K562 (cell line): ENCODE measurements around the gene FAM181B. TPM values are rescaled to one million over a fixed set of nuclear protein-coding genes. Genes with fewer than 3 reads are reported as not detected.

Source experiments
- ATAC-seq: fragments of 200-7000 bp; cut with Tn5 transposase; 3 replicates; pipeline ENCODE4 v1.9.1; 2020; ENCODE audit warnings: moderate library complexity
- BruUV-seq: library from RNA; stranded (reverse); fragments of 400-500 nt; replicated peaks from 2 replicates; lab custom pipeline; 2021; lab: Mats Ljungman, UMichigan
- CTCF ChIA-PET: fragments of 300-600 bp; formaldehyde crosslinking; extraction: SDS; loops from one replicate; lab custom pipeline; 2021; ENCODE audit warnings: low intra/inter-chr PET ratio; lab: Yijun Ruan, JAX
- POLR2A ChIA-PET: fragments of 300-600, 350-650 bp; sonication (Branson Sonifier 250); formaldehyde crosslinking; extraction: SDS; loops from one replicate; lab custom pipeline; 2021; ENCODE audit warnings: antibody characterized with exemption, inconsistent platforms; lab: Yijun Ruan, JAX
- DNase-seq, 4 experiments: peaks; one replicate each; pipeline versions ENCODE4 v3.0.0 to v3.0.0-alpha.2; 2011 to 2018; ENCODE audit warnings: low spot score in 3 of 4, mixed read lengths in 3 of 4; ENCODE audit errors: extremely low read depth in 1 of 4
- FAIRE-seq: peaks from 2 replicates; lab custom pipeline; 2011; peaks lifted over from hg19 to GRCh38; lab: Jason Lieb, UNC
- H2AFZ ChIP-seq: 2 replicates; pipeline ENCODE4 v1.6.0; 2011; ENCODE audit warnings: low read depth, low read length, control low read depth, inconsistent platforms
- H3K27ac ChIP-seq: fragments of 200-600 bp; 3 replicates; pipeline ENCODE4 v1.8.0; 2011; ENCODE audit warnings: low read depth, mild to moderate bottlenecking, control low read depth, inconsistent platforms, low read length, moderate library complexity, mixed read lengths; ENCODE audit errors: extremely low read depth
- H3K27me3 ChIP-seq, 2 experiments: fragments of 300-600 bp in 1 of 2; 2 replicates in 1 of 2; 3 replicates in 1 of 2; pipeline versions ENCODE4 v1.6.0 to v1.8.0; 2011; ENCODE audit warnings: inconsistent platforms in 2 of 2, low read length in 2 of 2, mild to moderate bottlenecking in 1 of 2, mixed read lengths in 1 of 2, moderate library complexity in 1 of 2; ENCODE audit not compliant: control insufficient read depth in 2 of 2, insufficient read depth in 2 of 2
- H3K36me3 ChIP-seq: fragments of 300-600 bp; 3 replicates; pipeline ENCODE4 v1.8.0; 2011; ENCODE audit warnings: mild to moderate bottlenecking, low read length, inconsistent platforms; ENCODE audit not compliant: control insufficient read depth, insufficient read depth
- H3K4me1 ChIP-seq, 2 experiments: fragments of 200-600 bp in 1 of 2; replicated peaks in 1 of 2; 2 replicates in 1 of 2; 3 replicates in 1 of 2; pipeline versions ENCODE4 v1.5.1 to v1.8.0; 2011; ENCODE audit warnings: inconsistent platforms in 2 of 2, low read length in 2 of 2, mild to moderate bottlenecking in 1 of 2, mixed read lengths in 1 of 2, moderate library complexity in 1 of 2; ENCODE audit not compliant: control insufficient read depth in 2 of 2, insufficient read depth in 2 of 2
- H3K4me2 ChIP-seq: 2 replicates; pipeline ENCODE4 v1.6.1; 2011; ENCODE audit warnings: low read length, control low read depth, inconsistent platforms, mixed read lengths; ENCODE audit not compliant: insufficient read depth
- H3K4me3 ChIP-seq: fragments of 200-600 bp; sonication (generic), shearing (Covaris generic); 2 replicates; pipeline ENCODE4 v1.5.1; 2016; ENCODE audit warnings: control low read depth, inconsistent platforms
- H3K79me2 ChIP-seq: fragments of 200-600 bp; 3 replicates; pipeline ENCODE4 v1.8.0; 2011; ENCODE audit warnings: low read length, inconsistent platforms; ENCODE audit not compliant: control insufficient read depth, insufficient read depth
- H3K9ac ChIP-seq, 2 experiments: 2 replicates each; pipeline versions ENCODE4 v1.6.0 to v1.6.1; 2011; ENCODE audit warnings: low read depth in 2 of 2, low read length in 2 of 2, control low read depth in 1 of 2, inconsistent platforms in 1 of 2, mild to moderate bottlenecking in 1 of 2, mixed read lengths in 1 of 2; ENCODE audit not compliant: insufficient read depth in 1 of 2
- H3K9me1 ChIP-seq: one replicate; pipeline ENCODE4 v1.6.0; 2011; ENCODE audit warnings: inconsistent platforms, mild to moderate bottlenecking, low read length, moderate library complexity; ENCODE audit not compliant: control insufficient read depth, insufficient read depth
- H3K9me3 ChIP-seq: replicated peaks from 2 replicates; pipeline ENCODE4 v1.5.1; 2011; ENCODE audit warnings: low read depth, low read length, inconsistent platforms; ENCODE audit not compliant: control insufficient read depth, insufficient read depth
- H4K20me1 ChIP-seq: replicated peaks from 2 replicates; pipeline ENCODE4 v1.6.1; 2011; ENCODE audit warnings: low read length, inconsistent platforms, mixed read lengths; ENCODE audit not compliant: control insufficient read depth, insufficient read depth
- CHD4 ChIP-seq: fragments of 200-600 bp; sonication (generic); IDR thresholded peaks from 3 replicates; pipeline ENCODE4 v1.6.1; 2012; ENCODE audit warnings: low read depth, mild to moderate bottlenecking, mixed read lengths, low read length, inconsistent platforms; ENCODE audit not compliant: insufficient read depth, insufficient replicate concordance, poor library complexity, severe bottlenecking
- ETV6 ChIP-seq, 3 experiments: fragments of 150-350 bp in 1 of 3; sonication (generic) in 1 of 3; formaldehyde crosslinking in 1 of 3; IDR thresholded peaks; 2 replicates each; pipeline versions ENCODE4 v1.6.1 to v1.8.0; 2014 to 2022; ENCODE audit warnings: borderline replicate concordance in 2 of 3, low read depth in 2 of 3, antibody characterized with exemption in 1 of 3, low read length in 1 of 3, mild to moderate bottlenecking in 1 of 3, missing genetic modification reagents in 1 of 3
- HMGN3 ChIP-seq: IDR thresholded peaks from 2 replicates; pipeline ENCODE4 v1.6.1; 2011; ENCODE audit warnings: borderline replicate concordance, low read depth, mild to moderate bottlenecking, mixed read lengths, low read length; ENCODE audit not compliant: insufficient read length; ENCODE audit errors: extremely low read depth
- KAT7 ChIP-seq: sonication (generic); formaldehyde crosslinking; IDR thresholded peaks from 2 replicates; pipeline ENCODE4 v1.8.0; 2022; ENCODE audit warnings: missing genetic modification reagents, mild to moderate bottlenecking, borderline replicate concordance
- LCOR ChIP-seq: sonication (generic); formaldehyde crosslinking; IDR thresholded peaks from 2 replicates; pipeline ENCODE4 v1.8.0; 2022; ENCODE audit warnings: mild to moderate bottlenecking, missing genetic modification reagents
- MTF1 ChIP-seq: fragments of 250-450 bp; sonication (Bioruptor Pico); IDR thresholded peaks from 2 replicates; pipeline ENCODE4 v1.9.0; 2021; ENCODE audit warnings: moderate library complexity, mild to moderate bottlenecking, inconsistent platforms, borderline replicate concordance
- POLR2AphosphoS5 ChIP-seq: IDR thresholded peaks from 2 replicates; pipeline ENCODE4 v1.6.1; 2011; ENCODE audit warnings: mild to moderate bottlenecking, low read depth, low read length, moderate library complexity; ENCODE audit not compliant: control insufficient read depth, insufficient read depth
- SMAD4 ChIP-seq: fragments of 250-450 bp; sonication (Bioruptor Pico); conservative IDR thresholded peaks from 2 replicates; pipeline ENCODE4 v1.8.0; 2021; ENCODE audit warnings: inconsistent platforms, mild to moderate bottlenecking, moderate library complexity
- ZC3H11A ChIP-seq: IDR thresholded peaks from 2 replicates; pipeline ENCODE4 v1.6.1; 2012; ENCODE audit warnings: low read depth, low read length, improper control_type of control experiment
- ZEB2 ChIP-seq: fragments of 450-650 bp; IDR thresholded peaks from 2 replicates; pipeline ENCODE4 v1.6.1; 2016
- ZNF165 ChIP-seq: fragments of 250-450 bp; sonication (Bioruptor Pico); IDR thresholded peaks from 2 replicates; pipeline ENCODE4 v1.4.0; 2020; ENCODE audit warnings: borderline replicate concordance
- ZNF639 ChIP-seq, 2 experiments: fragments of 200-800 bp in 1 of 2; sonication (Bioruptor generic) in 1 of 2; sonication (generic) in 1 of 2; formaldehyde crosslinking in 1 of 2; IDR thresholded peaks in 1 of 2; conservative IDR thresholded peaks in 1 of 2; 2 replicates each; pipeline versions ENCODE4 v1.5.0 to v1.6.1; 2016 to 2020; ENCODE audit warnings: missing compliant biosample characterization in 1 of 2, missing genetic modification characterization in 1 of 2, missing genetic modification reagents in 1 of 2
- ZNF668 ChIP-seq: fragments of 250-450 bp; sonication (Bioruptor Pico); IDR thresholded peaks from 2 replicates; pipeline ENCODE4 v1.8.0; 2022; ENCODE audit warnings: mild to moderate bottlenecking, inconsistent platforms
- WGBS: fragments of 100-300 bp; shearing (Covaris generic); methylation state at CpG from one replicate; pipeline ENCODE4 v1.1.6; 2016; ENCODE audit warnings: low coverage, mixed read lengths; ENCODE audit not compliant: insufficient coverage; ENCODE audit errors: missing lambda C conversion rate; 5-methylcytosine and 5-hydroxymethylcytosine counted together
- in situ Hi-C: fragments of 300-500 bp; cut with MboI; formaldehyde crosslinking; loops from 4 replicates; pipeline ENCODE4 v1.15.0; 2018; ENCODE audit warnings: inconsistent platforms, mixed read lengths
- intact Hi-C: fragments of 100-400 bp; cut with micrococcal nuclease; formaldehyde crosslinking; loops from 2 replicates; pipeline ENCODE4 v1.14.2; 2022
- polyA plus RNA-seq, 8 experiments: library from polyadenylated mRNA; depleted of rRNA in 4 of 8; stranded (reverse) in 5 of 8; unstranded in 3 of 8; fragments of >200 nt; fragmentation: Nextera tagmentation in 2 of 8; fragmentation: Illumina TruSeq in 1 of 8; extraction: Ambion mirVana in 2 of 8; extraction: Trizol in 1 of 8; gene quantifications; 2 replicates each; pipeline versions ENCODE4 v1.2.1 to v1.2.3, GENCODE V29; 2011 to 2014; ENCODE audit warnings: inconsistent platforms in 1 of 8, missing spikeins in 1 of 8
- total RNA-seq, 7 experiments: library from RNA; depleted of rRNA in 6 of 7; stranded (reverse); fragments of >200 nt in 6 of 7; fragmentation: Illumina TruSeq in 2 of 7; extraction: Trizol in 2 of 7; gene quantifications; 2 replicates each; pipeline versions ENCODE4 v1.2.1 to v1.2.3, GENCODE V29; 2011 to 2021; ENCODE audit warnings: low replicate concordance in 1 of 7

Gene FAM181B
- total and polyA plus RNA-seq, 9 of the 15 experiments (the other 6 are each of a cell fraction or from before 2014, with no cell fraction given), result 0.01 TPM; not detected in 8

- POLR2A ChIA-PET, result no interaction called here
- no peak for ATAC-seq
- intact Hi-C loops (no loop called here), in situ Hi-C loops (no loop called here)
- Histone ChIP-seq H3K36me3 (no peaks in the 10 kb centered on the region), H3K79me2 (no peaks in the 10 kb centered on the region), H3K27me3 (peaks cover 8 to 14% of the 10 kb centered on the region in 2 experiments; a peak in 4 of 5 replicates), H3K4me2 (no peak overlapping the region), H2AFZ (no peak overlapping the region), H3K27ac (no peak overlapping the region), H3K4me1 (no peaks in the 10 kb centered on the region), H3K9me1 (no peaks in the 10 kb centered on the region), H3K9ac (no peak overlapping the region), H3K9me3 (no peaks in the 10 kb centered on the region), H4K20me1 (no peaks in the 10 kb centered on the region), H3K4me3 (no peak overlapping the region)
- CTCF ChIA-PET, result interaction anchor here (0.7 kb wide), 1 partner anchor 491 kb away, joined by 3 read pairs; no protein-coding TSS in a partner anchor
- 14% methylated on average over 3 of the region's 3 CpGs for WGBS
- no peak for DNase-seq
- FAIRE-seq, result no peak
- BruUV-seq, result no TSS peak
- no peak for TF ChIP-seq ZC3H11A
- TF ChIP-seq LCOR (CRISPR knock-in tag), result no peak
- no peak for TF ChIP-seq ETV6 (IDR thresholded peaks at IDR 0.05; ENCODE audit: borderline replicate concordance in 1 of 2, low read depth in 2 of 2, low read length in 1 of 2)
- TF ChIP-seq ETV6 (CRISPR knock-in tag; IDR thresholded peaks at IDR 0.05; ENCODE audit: borderline replicate concordance), result no peak
- no peak for TF ChIP-seq ZEB2
- no peak for TF ChIP-seq ZNF165 (CRISPR knock-in tag)
- no peak for TF ChIP-seq ZNF668
- TF ChIP-seq HMGN3, result no peak
- TF ChIP-seq SMAD4 (CRISPR knock-in tag), result no peak
- no peak for TF ChIP-seq CHD4
- no peak for TF ChIP-seq MTF1 (CRISPR knock-in tag)
- no peak for TF ChIP-seq KAT7 (CRISPR knock-in tag)
- no peak for TF ChIP-seq ZNF639 (CRISPR knock-in tag; conservative IDR thresholded peaks at IDR 0.05 in 1 of 2, IDR thresholded peaks at IDR 0.05 in 1 of 2)
- no peak for TF ChIP-seq POLR2AphosphoS5
Observed at GRCh38 chr11:82759649-82760048, 26.0 kb upstream of the FAM181B start.
